GM12878 (cell line): ENCODE data around the gene EEF1AKMT2. TPM values are rescaled to one million over a fixed set of nuclear protein-coding genes. Genes with fewer than 3 reads are reported as not detected.

Experiments
- EZH2 ChIP-seq: IDR thresholded peaks from 2 replicates; pipeline ENCODE4 v1.6.1; 2012; ENCODE audit warnings: low read depth, mild to moderate bottlenecking, control low read depth, inconsistent platforms, low read length, borderline replicate concordance; ENCODE audit not compliant: control insufficient read depth
- POLR2AphosphoS5 ChIP-seq: IDR thresholded peaks from 2 replicates; pipeline ENCODE4 v1.6.1; 2011; ENCODE audit warnings: mild to moderate bottlenecking, low read length, inconsistent platforms
- RFX5 ChIP-seq: IDR thresholded peaks from 2 replicates; pipeline ENCODE4 v1.6.1; 2011; ENCODE audit warnings: low read depth, low read length, improper control_type of control experiment
- SKIL ChIP-seq: fragments of 450-650 bp; IDR thresholded peaks from 2 replicates; pipeline ENCODE4 v1.6.1; 2017; ENCODE audit warnings: mild to moderate bottlenecking, low read depth, inconsistent platforms; ENCODE audit not compliant: poor library complexity, severe bottlenecking
- SPI1 ChIP-seq: IDR thresholded peaks from 2 replicates; pipeline ENCODE4 v1.6.1; 2011; ENCODE audit warnings: low read depth, mild to moderate bottlenecking, low read length, moderate library complexity, borderline replicate concordance; ENCODE audit not compliant: insufficient read depth
- polyA plus RNA-seq, 11 experiments: library from polyadenylated mRNA; depleted of rRNA in 4 of 11; unstranded in 6 of 11; stranded (reverse) in 5 of 11; fragments of >200 nt; fragmentation: Nextera tagmentation in 4 of 11; fragmentation: Illumina TruSeq in 1 of 11; extraction: Ambion mirVana in 4 of 11; extraction: Trizol in 1 of 11; gene quantifications; 1 replicate in 1 of 11; 2 replicates in 10 of 11; pipeline versions ENCODE4 v1.2.1 to v1.2.3, GENCODE V29; 2011 to 2016; ENCODE audit warnings: inconsistent platforms in 2 of 11, missing spikeins in 2 of 11, low read depth in 1 of 11
- total RNA-seq, 4 experiments: library from RNA; depleted of rRNA in 3 of 4; stranded (reverse); fragments of >200 nt in 3 of 4; fragmentation: Illumina TruSeq in 1 of 4; extraction: Trizol in 1 of 4; gene quantifications; 2 replicates each; pipeline versions ENCODE4 v1.2.1 to v1.2.3, GENCODE V29; 2013 to 2021
- TF ChIP-seq, protein P1 (sequence below): IDR thresholded peaks from 2 replicates; pipeline ENCODE4 v1.6.1; 2011; ENCODE audit warnings: low read depth, mild to moderate bottlenecking, low read length, moderate library complexity, borderline replicate concordance; ENCODE audit errors: extremely low read depth
- TF ChIP-seq, protein P2 (sequence below): fragments of 450-650 bp; IDR thresholded peaks from 2 replicates; pipeline ENCODE4 v1.6.1; 2017; ENCODE audit warnings: antibody characterized with exemption, mild to moderate bottlenecking, moderate library complexity

EEF1AKMT2 gene
- total and polyA plus RNA-seq, 10 of the 15 experiments (the other 5 are each of a cell fraction or from before 2014, with no cell fraction given): 9.1 to 29.3 (median 23.6) TPM

- TF ChIP-seq SKIL (no peak), SPI1 (no peak), RFX5 (no peak), EZH2 (no peak), POLR2AphosphoS5 (no peak)
- TF ChIP-seq, protein P1, sequence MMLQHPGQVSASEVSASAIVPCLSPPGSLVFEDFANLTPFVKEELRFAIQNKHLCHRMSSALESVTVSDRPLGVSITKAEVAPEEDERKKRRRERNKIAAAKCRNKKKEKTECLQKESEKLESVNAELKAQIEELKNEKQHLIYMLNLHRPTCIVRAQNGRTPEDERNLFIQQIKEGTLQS: no peak
- TF ChIP-seq, protein P2, sequence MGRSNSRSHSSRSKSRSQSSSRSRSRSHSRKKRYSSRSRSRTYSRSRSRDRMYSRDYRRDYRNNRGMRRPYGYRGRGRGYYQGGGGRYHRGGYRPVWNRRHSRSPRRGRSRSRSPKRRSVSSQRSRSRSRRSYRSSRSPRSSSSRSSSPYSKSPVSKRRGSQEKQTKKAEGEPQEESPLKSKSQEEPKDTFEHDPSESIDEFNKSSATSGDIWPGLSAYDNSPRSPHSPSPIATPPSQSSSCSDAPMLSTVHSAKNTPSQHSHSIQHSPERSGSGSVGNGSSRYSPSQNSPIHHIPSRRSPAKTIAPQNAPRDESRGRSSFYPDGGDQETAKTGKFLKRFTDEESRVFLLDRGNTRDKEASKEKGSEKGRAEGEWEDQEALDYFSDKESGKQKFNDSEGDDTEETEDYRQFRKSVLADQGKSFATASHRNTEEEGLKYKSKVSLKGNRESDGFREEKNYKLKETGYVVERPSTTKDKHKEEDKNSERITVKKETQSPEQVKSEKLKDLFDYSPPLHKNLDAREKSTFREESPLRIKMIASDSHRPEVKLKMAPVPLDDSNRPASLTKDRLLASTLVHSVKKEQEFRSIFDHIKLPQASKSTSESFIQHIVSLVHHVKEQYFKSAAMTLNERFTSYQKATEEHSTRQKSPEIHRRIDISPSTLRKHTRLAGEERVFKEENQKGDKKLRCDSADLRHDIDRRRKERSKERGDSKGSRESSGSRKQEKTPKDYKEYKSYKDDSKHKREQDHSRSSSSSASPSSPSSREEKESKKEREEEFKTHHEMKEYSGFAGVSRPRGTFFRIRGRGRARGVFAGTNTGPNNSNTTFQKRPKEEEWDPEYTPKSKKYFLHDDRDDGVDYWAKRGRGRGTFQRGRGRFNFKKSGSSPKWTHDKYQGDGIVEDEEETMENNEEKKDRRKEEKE: no peak
Measured at GRCh38 chr10:124829447-124830115, 37.9 kb upstream of the EEF1AKMT2 start (continued).
